Mammary epithelial cell (primary cell): Measurements from ENCODE around the gene LTBP2.

ENCODE experiments used
- EZH2 ChIP-seq: IDR thresholded peaks from 2 replicates; pipeline ENCODE4 v1.6.1; 2012; ENCODE audit warnings: low read length, inconsistent platforms, borderline replicate concordance
- TF ChIP-seq, protein P1 (sequence below), 2 donors: IDR thresholded peaks in 1 of 2; conservative IDR thresholded peaks in 1 of 2; 2 replicates each; pipeline ENCODE4 v1.5.1; 2011 to 2012; ENCODE audit warnings: inconsistent platforms in 2 of 2, low read length in 2 of 2, mild to moderate bottlenecking in 2 of 2, control low read depth in 1 of 2, low read depth in 1 of 2; ENCODE audit not compliant: insufficient read depth in 1 of 2; ENCODE audit errors: extremely low read depth in 1 of 2

DNA sequence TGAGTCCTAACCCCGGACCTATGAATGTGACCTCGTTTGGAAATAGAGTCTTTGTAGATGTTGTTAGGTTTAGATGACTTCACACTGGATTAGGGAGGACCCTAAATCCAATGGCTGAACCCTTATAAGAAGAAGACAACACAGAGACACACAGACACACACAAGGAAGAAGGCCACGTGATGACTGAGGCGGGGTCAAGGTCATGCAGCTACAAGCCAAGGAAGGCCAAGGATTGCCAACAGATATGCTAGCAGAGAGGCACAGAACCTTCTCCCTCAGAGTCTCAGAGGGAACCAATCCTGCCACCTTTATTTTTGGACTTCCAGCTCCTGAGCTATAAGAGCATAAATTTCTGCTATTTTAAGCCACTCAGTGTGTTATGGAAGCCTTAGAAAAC is 31.8 kb downstream of the LTBP2 start:
- TF ChIP-seq, protein P1, sequence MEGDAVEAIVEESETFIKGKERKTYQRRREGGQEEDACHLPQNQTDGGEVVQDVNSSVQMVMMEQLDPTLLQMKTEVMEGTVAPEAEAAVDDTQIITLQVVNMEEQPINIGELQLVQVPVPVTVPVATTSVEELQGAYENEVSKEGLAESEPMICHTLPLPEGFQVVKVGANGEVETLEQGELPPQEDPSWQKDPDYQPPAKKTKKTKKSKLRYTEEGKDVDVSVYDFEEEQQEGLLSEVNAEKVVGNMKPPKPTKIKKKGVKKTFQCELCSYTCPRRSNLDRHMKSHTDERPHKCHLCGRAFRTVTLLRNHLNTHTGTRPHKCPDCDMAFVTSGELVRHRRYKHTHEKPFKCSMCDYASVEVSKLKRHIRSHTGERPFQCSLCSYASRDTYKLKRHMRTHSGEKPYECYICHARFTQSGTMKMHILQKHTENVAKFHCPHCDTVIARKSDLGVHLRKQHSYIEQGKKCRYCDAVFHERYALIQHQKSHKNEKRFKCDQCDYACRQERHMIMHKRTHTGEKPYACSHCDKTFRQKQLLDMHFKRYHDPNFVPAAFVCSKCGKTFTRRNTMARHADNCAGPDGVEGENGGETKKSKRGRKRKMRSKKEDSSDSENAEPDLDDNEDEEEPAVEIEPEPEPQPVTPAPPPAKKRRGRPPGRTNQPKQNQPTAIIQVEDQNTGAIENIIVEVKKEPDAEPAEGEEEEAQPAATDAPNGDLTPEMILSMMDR (conservative IDR thresholded peaks at IDR 0.05 in 1 of 2, IDR thresholded peaks at IDR 0.05 in 1 of 2; ENCODE audit: extremely low read depth in 1 of 2, insufficient read depth in 1 of 2, low read depth in 1 of 2, low read length in 2 of 2), result no peak
- no peak for TF ChIP-seq EZH2
